GM19324 (cell line): ENCODE results near the gene CDK2AP2.
"Not testable (repeated sequence)": the region's sequence is repeated elsewhere in the genome, so short reads cannot be mapped to it uniquely, and the experiment has no call there.

Experiments used
- ATAC-seq: cut with Tn5 transposase; IDR thresholded peaks from one replicate; pipeline ENCODE4 v1.9.1; 2021; ENCODE audit warnings: mild to moderate bottlenecking, moderate library complexity; ENCODE audit not compliant: unreplicated experiment, low FRiP score

CDK2AP2 gene

GRCh38 chr11:67492069-67492727 is 15.8 kb downstream of the CDK2AP2 start:
- no peak for ATAC-seq

DNA sequence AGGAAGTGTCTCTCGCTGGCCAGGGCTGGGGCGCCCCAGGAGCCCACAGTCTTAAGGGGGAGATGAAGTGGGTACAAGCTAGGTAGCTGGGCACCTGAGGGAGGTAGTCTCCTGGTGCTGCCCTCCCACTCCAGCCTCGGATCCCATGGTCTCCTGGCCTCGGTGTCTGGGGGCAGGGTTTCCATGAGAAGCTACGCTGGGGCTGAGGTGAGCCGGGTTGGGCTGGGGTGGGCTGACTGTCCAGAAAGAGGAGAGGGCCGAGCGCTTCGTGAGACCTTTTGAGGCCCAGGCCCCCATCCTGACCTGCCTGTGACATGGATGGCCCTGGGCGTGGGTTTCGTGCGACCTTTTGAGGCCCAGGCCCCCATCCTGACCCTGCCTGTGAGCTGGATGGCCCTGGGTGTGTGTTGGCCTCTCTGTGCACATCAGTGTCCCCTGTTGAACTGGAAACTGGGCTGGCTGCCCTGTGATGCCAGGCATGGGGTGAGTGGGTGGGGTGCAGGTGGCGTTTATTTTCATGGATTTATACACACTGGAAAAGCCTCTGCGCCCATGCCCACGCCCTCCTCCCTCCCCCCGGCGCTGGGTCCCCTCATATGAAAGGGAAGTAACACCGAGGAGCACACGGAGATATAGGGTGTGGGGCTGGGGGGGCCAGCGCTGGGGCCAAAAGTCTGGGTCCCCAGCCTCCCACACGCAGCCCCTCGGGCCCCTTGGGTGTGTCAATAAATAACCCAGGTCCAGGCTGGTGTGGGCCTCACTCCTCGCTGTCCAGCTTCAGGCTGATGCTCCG is 16.5 kb downstream of the CDK2AP2 start:
- ATAC-seq: no peak

GRCh38 chr11:67490727-67491065 is 17.3 kb downstream of the CDK2AP2 start:
- ATAC-seq: no peak

DNA sequence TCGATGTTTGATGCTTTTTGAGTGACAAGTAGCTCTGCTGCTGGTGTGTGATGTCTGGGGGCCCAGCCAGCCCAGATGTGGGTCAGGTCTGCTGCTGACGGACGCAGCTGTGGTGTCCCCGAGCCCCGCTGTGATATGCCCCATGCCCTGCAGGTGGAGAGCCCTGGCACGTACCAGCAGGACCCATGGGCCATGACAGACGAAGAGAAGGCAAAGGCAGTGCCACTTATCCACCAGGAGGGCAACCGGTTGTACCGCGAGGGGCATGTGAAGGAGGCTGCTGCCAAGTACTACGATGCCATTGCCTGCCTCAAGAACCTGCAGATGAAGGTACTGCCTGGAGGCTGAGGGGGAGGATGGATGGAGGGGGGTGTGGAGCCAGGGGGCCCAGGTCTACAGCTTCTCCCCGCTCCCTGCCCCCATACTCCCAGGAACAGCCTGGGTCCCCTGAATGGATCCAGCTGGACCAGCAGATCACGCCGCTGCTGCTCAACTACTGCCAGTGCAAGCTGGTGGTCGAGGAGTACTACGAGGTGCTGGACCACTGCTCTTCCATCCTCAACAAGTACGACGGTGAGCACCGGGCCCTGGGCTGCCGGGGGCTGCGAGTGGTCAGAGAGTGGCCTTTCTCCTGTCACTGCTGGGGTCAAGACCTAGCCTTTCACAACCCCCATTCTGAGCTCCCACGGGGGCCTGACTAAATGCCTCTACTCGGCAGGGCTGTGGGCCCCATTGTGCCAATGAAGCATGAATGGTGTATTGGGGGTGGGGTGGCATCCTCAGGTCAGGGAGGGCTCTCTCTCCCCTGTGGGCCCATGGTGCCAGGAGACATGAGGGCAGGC is 17.9 kb downstream of the CDK2AP2 start:
- no peak for ATAC-seq

DNA sequence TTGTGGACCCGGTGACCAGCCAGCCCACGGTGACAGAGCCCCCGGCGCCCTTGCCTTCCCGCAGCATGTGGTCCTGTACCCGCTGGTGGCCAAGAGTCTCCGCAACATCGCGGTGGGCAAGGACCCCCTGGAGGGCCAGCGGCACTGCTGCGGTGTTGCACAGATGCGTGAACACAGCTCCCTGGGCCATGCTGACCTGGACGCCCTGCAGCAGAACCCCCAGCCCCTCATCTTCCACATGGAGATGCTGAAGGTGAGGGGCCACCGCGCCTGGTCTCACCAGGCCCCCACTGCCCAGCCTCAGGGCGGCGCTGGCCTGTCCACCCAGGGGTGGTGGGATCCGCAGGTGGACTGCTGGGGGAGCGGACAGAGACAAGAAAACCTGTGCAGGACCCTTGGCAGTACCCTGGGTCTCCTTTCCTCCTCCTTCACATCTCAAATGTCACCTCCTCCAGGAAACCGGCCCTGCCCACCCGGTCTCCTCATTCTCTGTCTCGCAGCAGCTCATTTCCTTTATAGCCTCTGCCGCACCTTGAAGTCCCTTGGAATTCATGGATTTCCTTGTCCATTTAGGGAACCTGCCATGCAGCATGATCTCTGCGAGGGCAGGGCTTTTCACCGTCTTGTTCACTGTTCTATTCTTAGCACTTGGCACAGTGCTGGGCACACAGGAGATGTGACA is 18.6 kb downstream of the CDK2AP2 start:
- no peak for ATAC-seq

DNA sequence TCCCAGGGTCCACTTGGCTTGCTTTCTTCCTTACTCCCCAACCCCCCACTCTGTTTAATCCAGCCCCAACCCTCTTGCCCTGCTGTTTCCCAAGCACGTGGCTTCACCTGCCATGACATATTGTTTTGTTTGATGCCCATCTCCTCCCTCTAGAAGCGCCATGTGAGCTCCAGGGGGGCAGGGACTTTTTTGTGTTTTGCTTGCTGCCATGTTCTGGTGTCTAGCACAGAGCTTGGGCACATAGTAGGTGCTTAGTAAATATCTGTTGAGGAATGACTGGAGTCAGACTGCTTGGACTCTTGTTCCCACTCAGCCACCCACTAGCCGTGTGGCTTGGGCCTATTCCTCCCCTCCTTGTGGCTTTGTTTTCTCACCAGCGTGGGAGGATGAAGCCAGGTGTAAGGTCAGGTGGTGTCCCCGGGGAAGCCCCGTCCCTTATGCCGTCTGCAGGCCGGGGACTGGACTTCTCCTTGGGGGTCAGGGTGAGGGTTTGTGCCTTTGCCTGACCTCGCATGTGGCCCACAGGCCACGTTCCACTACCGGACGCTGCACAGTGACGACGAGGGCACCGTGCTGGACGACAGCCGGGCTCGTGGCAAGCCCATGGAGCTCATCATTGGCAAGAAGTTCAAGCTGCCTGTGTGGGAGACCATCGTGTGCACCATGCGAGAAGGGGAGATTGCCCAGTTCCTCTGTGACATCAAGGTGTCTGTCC is 21.3 kb downstream of the CDK2AP2 start:
- ATAC-seq: no peak

- not testable (repeated sequence) for ATAC-seq
Measured at GRCh38 chr11:67485873-67486361, 22.0 kb downstream of the CDK2AP2 start.

GRCh38 chr11:67484847-67485311 is 23.1 kb downstream of the CDK2AP2 start:
- no peak for ATAC-seq

GRCh38 chr11:67483831-67484665 is 23.9 kb downstream of the CDK2AP2 start:
- ATAC-seq: no peak

DNA sequence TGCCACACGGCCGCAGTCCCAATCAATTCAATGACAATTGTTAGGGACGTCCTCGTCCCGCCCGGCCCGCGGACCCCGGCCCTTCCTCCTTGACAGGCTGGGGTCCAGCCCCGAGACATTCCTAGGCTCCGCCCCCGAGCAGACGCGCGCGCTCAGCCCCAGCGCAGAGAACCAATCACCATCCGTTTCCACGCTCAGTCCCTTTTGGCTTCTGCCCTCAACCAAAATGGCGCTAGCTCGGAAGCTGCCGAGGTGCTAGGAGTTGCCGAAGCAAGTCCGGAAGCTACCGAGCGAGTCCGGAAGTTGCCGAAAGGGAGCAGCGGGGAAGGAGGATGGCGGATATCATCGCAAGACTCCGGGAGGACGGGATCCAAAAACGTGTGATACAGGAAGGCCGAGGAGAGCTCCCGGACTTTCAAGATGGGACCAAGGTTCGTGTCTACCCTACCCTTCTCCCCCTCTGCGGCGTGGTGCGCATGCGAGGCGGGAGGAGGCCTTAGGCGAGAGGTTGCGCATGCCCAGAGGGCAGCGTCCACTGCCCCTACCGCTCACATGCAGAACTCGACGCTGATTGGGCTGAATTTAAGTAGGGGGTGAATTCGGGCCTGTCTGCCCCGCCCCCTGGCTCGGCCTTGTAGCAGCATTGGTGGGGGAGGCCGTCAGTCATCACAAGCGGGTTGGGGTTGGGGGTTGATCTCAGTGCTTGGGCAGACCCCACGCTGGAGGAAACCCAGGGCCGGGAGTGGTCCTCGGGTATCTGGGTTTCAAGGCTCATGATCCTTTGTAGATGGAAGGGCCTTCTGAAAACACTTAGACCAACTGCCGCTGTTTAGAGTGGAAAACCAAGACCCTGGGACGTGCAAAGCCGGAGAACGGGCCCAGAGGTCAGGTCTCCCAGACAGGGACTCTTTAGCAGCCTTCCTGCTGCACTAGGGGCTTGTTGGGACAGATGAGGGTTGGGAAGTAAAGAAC is 24.8 kb downstream of the CDK2AP2 start, which contains the start of gene AIP:
Gene AIP (plus strand): TSS at position 200 of the 972 bp plus-strand sequence. CDS start 133 bp downstream, at position 333.
- ATAC-seq: peak; percentile 82

DNA sequence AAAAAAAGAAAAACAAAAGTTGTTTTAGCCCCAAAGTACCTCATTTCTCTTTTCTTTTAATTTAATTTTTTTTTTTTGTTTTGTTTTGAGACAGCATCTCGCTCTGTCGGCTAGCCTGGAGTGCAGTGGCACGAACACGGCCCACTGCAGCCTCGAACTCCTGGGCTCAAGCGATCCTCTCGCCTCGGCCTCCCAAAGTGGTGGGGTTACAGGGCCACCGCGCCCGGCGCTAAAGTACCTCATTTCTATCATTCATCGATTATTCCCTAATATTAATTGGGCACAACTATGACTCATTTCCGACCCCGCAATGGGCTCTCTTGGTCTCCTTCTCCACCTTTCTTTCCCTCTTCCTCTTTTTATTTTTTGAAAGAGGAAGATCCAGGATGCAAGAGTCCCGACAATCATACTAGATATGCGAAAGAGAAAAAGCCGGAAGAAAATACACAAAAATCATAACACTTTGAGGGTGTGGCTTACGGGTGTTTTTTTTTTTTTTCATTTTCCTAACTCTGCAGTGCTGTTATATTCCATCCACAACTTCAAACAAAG is 25.6 kb downstream of the CDK2AP2 start:
- ATAC-seq: no peak

- not testable (repeated sequence) for ATAC-seq
Measured at GRCh38 chr11:67477344-67478050, 30.5 kb downstream of the CDK2AP2 start.

DNA sequence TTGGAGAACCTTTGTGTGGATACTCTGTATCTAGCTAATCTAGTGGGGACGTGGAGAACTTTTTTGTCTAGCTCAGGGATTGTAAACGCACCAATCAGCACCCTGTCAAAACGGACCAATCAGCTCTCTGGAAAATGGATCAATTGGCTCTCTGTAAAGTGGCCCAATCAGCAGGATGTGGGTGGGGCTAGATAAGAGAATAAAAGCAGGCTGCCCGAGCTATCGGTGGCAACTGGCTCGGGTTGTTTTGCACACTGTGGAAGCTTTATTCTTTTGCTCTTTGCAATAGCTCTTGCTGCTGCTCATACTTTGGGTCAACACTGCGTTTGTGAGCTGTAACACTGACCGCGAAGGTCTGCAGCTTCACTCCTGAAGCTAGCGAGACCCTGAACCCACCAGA is 31.3 kb downstream of the CDK2AP2 start:
- ATAC-seq: not testable (repeated sequence)

DNA sequence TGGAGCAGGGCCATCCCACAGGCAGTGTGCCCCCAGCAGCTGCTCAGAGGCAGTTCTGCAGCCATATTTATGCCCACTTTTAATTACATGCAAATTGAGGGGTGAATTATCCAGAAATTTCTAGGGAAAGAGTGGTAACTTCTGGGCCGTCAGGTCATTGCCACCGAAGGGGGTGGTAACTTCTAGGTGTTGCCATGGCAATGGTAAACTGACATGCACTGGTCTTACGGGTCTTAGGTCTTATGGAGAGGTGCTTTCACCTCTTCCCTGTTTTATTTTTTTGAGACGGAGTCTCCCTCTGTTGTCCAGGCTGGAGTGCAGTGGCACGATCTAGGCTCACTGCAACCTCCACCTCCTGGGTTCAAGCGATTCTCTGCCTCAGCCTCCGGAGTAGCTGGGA is 35.1 kb downstream of the CDK2AP2 start:
- no peak for ATAC-seq

GRCh38 chr11:67470337-67471002 is 37.5 kb downstream of the CDK2AP2 start:
- no peak for ATAC-seq

DNA sequence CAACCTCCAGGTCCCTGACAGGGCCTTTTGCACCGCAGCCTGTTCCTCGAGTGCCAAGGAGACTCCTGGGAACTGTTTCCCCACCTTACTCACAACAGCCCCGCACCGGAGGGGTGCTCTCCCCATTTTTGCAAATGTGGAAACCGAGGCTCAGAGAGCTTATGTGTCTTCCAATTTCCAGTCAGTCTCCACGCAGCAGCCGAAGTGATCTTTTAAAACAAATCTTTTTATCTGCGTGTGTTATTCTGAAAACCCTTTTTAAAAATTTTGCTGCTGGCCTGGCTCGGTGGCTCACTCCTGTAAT is 38.5 kb downstream of the CDK2AP2 start:
- ATAC-seq: no peak
